ENCODE measurements around the gene PML.

Gene PML

GRCh38 chr15:73985101-73985873 lies 9.2 kb upstream of the PML start:
- no peak for DNase-seq (ENCODE audit: low spot score)

GRCh38 chr15:73986055-73986775 lies 8.3 kb upstream of the PML start:
- no peak for DNase-seq (ENCODE audit: low spot score)

- no peak for DNase-seq (ENCODE audit: low spot score)
Measured at GRCh38 chr15:73986776-73987056, 7.8 kb upstream of the PML start.

- no peak for DNase-seq (ENCODE audit: low spot score)
Measured at GRCh38 chr15:73987250-73987649, 7.3 kb upstream of the PML start.

- DNase-seq (ENCODE audit: low spot score): no peak
Measured at GRCh38 chr15:73987681-73988444, 6.7 kb upstream of the PML start.

GRCh38 chr15:73988445-73988969 lies 6.0 kb upstream of the PML start:
- DNase-seq (ENCODE audit: low spot score): no peak

GRCh38 chr15:73989001-73989798 lies 5.3 kb upstream of the PML start:
- DNase-seq (ENCODE audit: low spot score): no peak

- peak; percentile 14 for DNase-seq (ENCODE audit: low spot score)
Measured at GRCh38 chr15:73990250-73991005, 4.1 kb upstream of the PML start.

- no peak for DNase-seq (ENCODE audit: low spot score)
Measured at GRCh38 chr15:73991260-73991659, 3.3 kb upstream of the PML start.

GRCh38 chr15:73991726-73992593 lies 2.6 kb upstream of the PML start, which contains the start of gene STOML1:
TSS of gene STOML1 (minus strand) at chr15:73992295. CDS start at chr15:73992223, 72 bp downstream.
- peak; percentile 97 for DNase-seq (ENCODE audit: low spot score)

- no peak for DNase-seq (ENCODE audit: low spot score)
Measured at GRCh38 chr15:73992594-73992898, 2.0 kb upstream of the PML start.

- no peak for DNase-seq (ENCODE audit: low spot score)
Measured at GRCh38 chr15:73993211-73993994, 1.1 kb upstream of the PML start.

- DNase-seq (ENCODE audit: low spot score): peak; percentile 62
Measured at GRCh38 chr15:73994912-73995622, 551 bp downstream of the PML start.

GRCh38 chr15:73996267-73996666 lies 1.8 kb downstream of the PML start:
- peak; percentile 46 for DNase-seq (ENCODE audit: low spot score)

GRCh38 chr15:73996939-73997338 lies 2.4 kb downstream of the PML start:
- DNase-seq (ENCODE audit: low spot score): peak; percentile 14

- no peak for DNase-seq (ENCODE audit: low spot score)
Measured at GRCh38 chr15:73997986-73998385, 3.5 kb downstream of the PML start.

- DNase-seq (ENCODE audit: low spot score): no peak
Measured at GRCh38 chr15:74006774-74007639, 12.5 kb downstream of the PML start.
